OCI-LY1 (cell line): Measurements from ENCODE around the gene FRMD1.

Experiments
- CTCF ChIP-seq: fragments of 200-600 bp; sonication (generic), shearing (Covaris generic); IDR thresholded peaks from 2 replicates; pipeline ENCODE4 v1.5.1; 2017; ENCODE audit warnings: mild to moderate bottlenecking, antibody characterized with exemption, low read length, moderate library complexity, mixed read lengths
- EZH2 ChIP-seq: fragments of 200-600 bp; sonication (generic), shearing (Covaris generic); IDR thresholded peaks from 2 replicates; pipeline ENCODE4 v1.8.0; 2017; ENCODE audit warnings: borderline replicate concordance, mixed run types, mild to moderate bottlenecking, antibody characterized with exemption, low read length, moderate library complexity, mixed read lengths

DNA sequence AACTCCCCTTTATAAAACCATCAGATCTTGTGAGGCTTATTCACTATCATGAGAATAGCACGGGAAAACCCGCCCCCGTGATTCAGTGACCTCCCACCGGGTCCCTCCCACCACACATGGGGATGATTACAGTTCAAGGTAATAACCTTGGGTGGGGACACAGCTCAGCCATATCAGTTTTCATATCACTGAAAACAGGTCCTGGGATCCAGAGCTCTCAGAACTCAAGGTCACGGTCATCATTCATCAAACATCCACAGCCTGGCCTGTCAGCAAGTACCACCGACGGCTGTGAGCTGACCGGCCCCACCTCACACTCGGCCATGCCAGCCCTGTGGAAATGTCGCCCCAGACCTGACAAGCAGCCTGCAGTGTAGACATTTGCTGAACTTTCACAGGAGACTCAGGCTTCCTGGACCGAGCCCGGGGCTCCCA is 14.1 kb upstream of the FRMD1 start:
- TF ChIP-seq CTCF, result no peak
- no peak for TF ChIP-seq EZH2
